ENCODE measurements around the gene USP32. TPM values are rescaled to one million over a fixed set of nuclear protein-coding genes. Genes with fewer than 3 reads are reported as not detected.

USP32 gene
- total and polyA plus RNA-seq, 4 donors = 46.6 to 103 (median 52.1) TPM

DNA sequence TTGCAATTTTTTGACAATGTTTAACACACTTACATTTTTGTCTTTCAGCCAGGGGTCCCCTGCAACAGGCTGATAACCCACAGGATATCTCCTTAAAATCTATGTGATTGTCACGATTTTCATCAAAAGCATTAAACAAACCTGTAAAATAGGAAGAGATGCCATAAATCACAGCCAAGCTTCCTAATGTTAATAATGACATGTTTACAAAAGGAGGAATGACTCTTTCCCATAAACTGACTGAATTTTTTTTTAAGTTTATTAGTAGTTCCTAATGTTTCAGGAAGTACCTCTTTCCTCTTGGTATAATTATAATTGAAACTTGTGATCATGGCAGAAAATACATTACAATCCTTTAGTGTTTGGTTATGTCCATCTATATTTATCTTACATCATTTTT lies 122.5 kb downstream of the USP32 start:
- Histone ChIP-seq H3K27ac (ENCODE audit: low read depth, low read length) (no peak overlapping the region), H3K4me3 (ENCODE audit: low read depth, low read length) (no peak overlapping the region), H3K4me1 (ENCODE audit: control insufficient read depth, insufficient read depth, low read length) (no peaks in the 10 kb centered on the region), H3K36me3 (ENCODE audit: control insufficient read depth, insufficient read depth, low read length) (no peaks in the 10 kb centered on the region), H3K27me3 (ENCODE audit: control insufficient read depth, insufficient read depth, low read length) (no peaks in the 10 kb centered on the region), H3K9me3 (ENCODE audit: control insufficient read depth, insufficient read depth, low read length) (no peaks in the 10 kb centered on the region)
- DNase-seq (ENCODE audit: low read depth in 4 of 6, low spot score in 6 of 6) = no peak
- no CpG with 5 or more reads among the region's 1 CpG for WGBS (ENCODE audit: insufficient coverage)

GRCh38 chr17:60260540-60260939 lies 131.4 kb downstream of the USP32 start:
- no peak overlapping the region for H3K27ac ChIP-seq (ENCODE audit: low read depth, low read length)
- H3K36me3 ChIP-seq (ENCODE audit: control insufficient read depth, insufficient read depth, low read length) = no peaks in the 10 kb centered on the region
- DNase-seq (ENCODE audit: low read depth in 4 of 6, low spot score in 6 of 6) = no peak
- no peaks in the 10 kb centered on the region for H3K4me1 ChIP-seq (ENCODE audit: control insufficient read depth, insufficient read depth, low read length)
- H3K9me3 ChIP-seq (ENCODE audit: control insufficient read depth, insufficient read depth, low read length) = no peaks in the 10 kb centered on the region
- no peaks in the 10 kb centered on the region for H3K27me3 ChIP-seq (ENCODE audit: control insufficient read depth, insufficient read depth, low read length)
- H3K4me3 ChIP-seq (ENCODE audit: low read depth, low read length) = no peak overlapping the region
- WGBS (ENCODE audit: insufficient coverage) = no CpG with 5 or more reads among the region's 1 CpG

DNA sequence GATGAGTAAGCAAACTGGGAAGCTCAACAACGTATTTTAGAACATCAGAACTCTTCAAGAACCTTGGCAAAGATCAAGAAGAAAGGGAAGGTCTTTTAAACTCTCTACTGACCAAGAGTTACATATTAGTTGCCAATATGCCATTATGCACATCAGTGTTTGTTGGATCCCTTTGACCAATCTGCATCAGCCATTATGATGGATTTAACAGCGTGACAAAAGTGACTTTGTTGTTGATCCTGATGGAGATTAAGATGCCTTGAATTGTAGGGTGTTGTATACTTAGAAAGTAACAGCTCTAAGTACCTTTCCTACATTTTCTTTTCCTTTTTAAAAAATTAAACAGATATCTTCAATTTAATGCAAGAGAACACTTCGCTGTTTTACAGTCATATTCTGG lies 133.6 kb downstream of the USP32 start:
- peaks cover 6% of the 10 kb centered on the region for H3K36me3 ChIP-seq (ENCODE audit: control insufficient read depth, insufficient read depth, low read length)
- H3K4me3 ChIP-seq (ENCODE audit: low read depth, low read length) = no peak overlapping the region
- WGBS (ENCODE audit: insufficient coverage) = no CpG with 5 or more reads among the region's 3 CpGs
- H3K4me1 ChIP-seq (ENCODE audit: control insufficient read depth, insufficient read depth, low read length) = no peaks in the 10 kb centered on the region
- H3K9me3 ChIP-seq (ENCODE audit: control insufficient read depth, insufficient read depth, low read length) = no peaks in the 10 kb centered on the region
- no peak overlapping the region for H3K27ac ChIP-seq (ENCODE audit: low read depth, low read length)
- H3K27me3 ChIP-seq (ENCODE audit: control insufficient read depth, insufficient read depth, low read length) = no peaks in the 10 kb centered on the region
- DNase-seq (ENCODE audit: low read depth in 4 of 6, low spot score in 6 of 6) = no peak

DNA sequence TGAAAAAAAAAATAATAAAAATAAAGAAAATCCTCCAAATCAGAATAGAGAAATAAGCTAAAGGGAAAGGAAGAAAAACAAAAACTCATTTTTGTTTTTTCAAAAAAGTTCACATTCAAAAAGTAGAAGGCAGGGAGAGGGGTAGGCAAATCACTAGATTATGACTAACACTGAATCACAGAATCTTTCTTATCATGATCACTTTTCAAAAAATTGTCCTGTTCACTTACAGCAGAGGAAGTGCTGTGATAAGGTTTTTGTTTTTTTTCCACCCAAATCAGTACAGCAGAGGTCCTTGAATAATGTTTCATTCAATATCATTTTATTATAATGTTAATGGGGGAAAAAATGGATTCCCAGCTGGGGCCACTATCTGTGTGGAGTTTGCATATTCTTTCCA lies 135.8 kb downstream of the USP32 start:
- Histone ChIP-seq H3K36me3 (ENCODE audit: control insufficient read depth, insufficient read depth, low read length) (peaks cover 6% of the 10 kb centered on the region), H3K27ac (ENCODE audit: low read depth, low read length) (no peak overlapping the region), H3K4me1 (ENCODE audit: control insufficient read depth, insufficient read depth, low read length) (no peaks in the 10 kb centered on the region), H3K27me3 (ENCODE audit: control insufficient read depth, insufficient read depth, low read length) (no peaks in the 10 kb centered on the region), H3K9me3 (ENCODE audit: control insufficient read depth, insufficient read depth, low read length) (no peaks in the 10 kb centered on the region), H3K4me3 (ENCODE audit: low read depth, low read length) (no peak overlapping the region)
- DNase-seq (ENCODE audit: low read depth in 4 of 6, low spot score in 6 of 6) = no peak

- no peaks in the 10 kb centered on the region for H3K9me3 ChIP-seq (ENCODE audit: control insufficient read depth, insufficient read depth, low read length)
- WGBS (ENCODE audit: insufficient coverage) = no CpG with 5 or more reads among the region's 2 CpGs
- no peak overlapping the region for H3K4me3 ChIP-seq (ENCODE audit: low read depth, low read length)
- H3K4me1 ChIP-seq (ENCODE audit: control insufficient read depth, insufficient read depth, low read length) = no peaks in the 10 kb centered on the region
- H3K27me3 ChIP-seq (ENCODE audit: control insufficient read depth, insufficient read depth, low read length) = no peaks in the 10 kb centered on the region
- no peak overlapping the region for H3K27ac ChIP-seq (ENCODE audit: low read depth, low read length)
- DNase-seq (ENCODE audit: low read depth in 4 of 6, low spot score in 6 of 6) = no peak
- peaks cover 6% of the 10 kb centered on the region for H3K36me3 ChIP-seq (ENCODE audit: control insufficient read depth, insufficient read depth, low read length)
These were observed 138.9 kb downstream of the USP32 start for GRCh38 chr17:60253048-60253447.

DNA sequence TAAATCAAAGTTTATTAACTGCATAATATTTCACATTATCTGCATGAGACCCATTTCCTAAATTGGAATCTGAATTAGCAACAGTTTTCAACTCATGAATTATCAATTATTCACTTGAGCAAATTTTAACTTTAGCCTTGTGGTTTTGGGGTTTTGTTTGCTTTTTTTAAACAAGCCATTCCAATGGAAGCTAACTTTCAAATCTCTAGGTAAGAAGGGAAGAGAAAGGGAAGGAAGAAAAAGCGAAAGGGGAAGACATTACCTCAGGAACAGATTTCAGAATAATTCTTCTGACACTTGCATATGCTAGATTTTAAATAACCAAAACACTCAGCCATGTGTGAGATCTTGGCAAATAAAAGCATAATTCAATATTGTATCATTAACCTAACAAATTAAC lies 139.5 kb downstream of the USP32 start:
- Histone ChIP-seq H3K27ac (ENCODE audit: low read depth, low read length) (no peak overlapping the region), H3K9me3 (ENCODE audit: control insufficient read depth, insufficient read depth, low read length) (no peaks in the 10 kb centered on the region), H3K4me1 (ENCODE audit: control insufficient read depth, insufficient read depth, low read length) (no peaks in the 10 kb centered on the region), H3K27me3 (ENCODE audit: control insufficient read depth, insufficient read depth, low read length) (no peaks in the 10 kb centered on the region), H3K36me3 (ENCODE audit: control insufficient read depth, insufficient read depth, low read length) (peaks cover 6% of the 10 kb centered on the region), H3K4me3 (ENCODE audit: low read depth, low read length) (no peak overlapping the region)
- WGBS (ENCODE audit: insufficient coverage) = no CpG with 5 or more reads among the region's 1 CpG
- DNase-seq (ENCODE audit: low read depth in 4 of 6, low spot score in 6 of 6) = no peak

- Histone ChIP-seq H3K4me1 (ENCODE audit: control insufficient read depth, insufficient read depth, low read length) (no peaks in the 10 kb centered on the region), H3K4me3 (ENCODE audit: low read depth, low read length) (no peak overlapping the region), H3K36me3 (ENCODE audit: control insufficient read depth, insufficient read depth, low read length) (peaks cover 2% of the 10 kb centered on the region), H3K27ac (ENCODE audit: low read depth, low read length) (peak overlapping the region; percentile 44), H3K9me3 (ENCODE audit: control insufficient read depth, insufficient read depth, low read length) (no peaks in the 10 kb centered on the region), H3K27me3 (ENCODE audit: control insufficient read depth, insufficient read depth, low read length) (no peaks in the 10 kb centered on the region)
- no peak for DNase-seq (ENCODE audit: low read depth in 4 of 6, low spot score in 6 of 6)
These were observed 142.6 kb downstream of the USP32 start for GRCh38 chr17:60249290-60249826.

- Histone ChIP-seq H3K36me3 (ENCODE audit: control insufficient read depth, insufficient read depth, low read length) (no peaks in the 10 kb centered on the region), H3K27ac (ENCODE audit: low read depth, low read length) (peak overlapping the region; percentile 44), H3K4me3 (ENCODE audit: low read depth, low read length) (no peak overlapping the region), H3K9me3 (ENCODE audit: control insufficient read depth, insufficient read depth, low read length) (no peaks in the 10 kb centered on the region), H3K4me1 (ENCODE audit: control insufficient read depth, insufficient read depth, low read length) (no peaks in the 10 kb centered on the region), H3K27me3 (ENCODE audit: control insufficient read depth, insufficient read depth, low read length) (no peaks in the 10 kb centered on the region)
- DNase-seq (ENCODE audit: low read depth in 4 of 6, low spot score in 6 of 6) = peak in 1 of 6 donors; percentile 2
- 89% methylated on average over 3 of the region's 5 CpGs for WGBS (ENCODE audit: insufficient coverage)
These were observed 143.2 kb downstream of the USP32 start for GRCh38 chr17:60248618-60249289.

GRCh38 chr17:60247836-60248461 lies 144.0 kb downstream of the USP32 start:
- Histone ChIP-seq H3K4me1 (ENCODE audit: control insufficient read depth, insufficient read depth, low read length) (no peaks in the 10 kb centered on the region), H3K36me3 (ENCODE audit: control insufficient read depth, insufficient read depth, low read length) (no peaks in the 10 kb centered on the region), H3K27me3 (ENCODE audit: control insufficient read depth, insufficient read depth, low read length) (no peaks in the 10 kb centered on the region), H3K27ac (ENCODE audit: low read depth, low read length) (peak overlapping the region; percentile 12), H3K9me3 (ENCODE audit: control insufficient read depth, insufficient read depth, low read length) (no peaks in the 10 kb centered on the region), H3K4me3 (ENCODE audit: low read depth, low read length) (no peak overlapping the region)
- WGBS (ENCODE audit: insufficient coverage) = no CpG with 5 or more reads among the region's 7 CpGs
- DNase-seq (ENCODE audit: low read depth in 4 of 6, low spot score in 6 of 6) = no peak

- no peaks in the 10 kb centered on the region for H3K36me3 ChIP-seq (ENCODE audit: control insufficient read depth, insufficient read depth, low read length)
- no peak for DNase-seq (ENCODE audit: low read depth in 4 of 6, low spot score in 6 of 6)
- H3K4me3 ChIP-seq (ENCODE audit: low read depth, low read length) = no peak overlapping the region
- no peak overlapping the region for H3K27ac ChIP-seq (ENCODE audit: low read depth, low read length)
- H3K27me3 ChIP-seq (ENCODE audit: control insufficient read depth, insufficient read depth, low read length) = no peaks in the 10 kb centered on the region
- 100% methylated on average over 1 of the region's 8 CpGs for WGBS (ENCODE audit: insufficient coverage)
- no peaks in the 10 kb centered on the region for H3K4me1 ChIP-seq (ENCODE audit: control insufficient read depth, insufficient read depth, low read length)
- H3K9me3 ChIP-seq (ENCODE audit: control insufficient read depth, insufficient read depth, low read length) = no peaks in the 10 kb centered on the region
These were observed 147.3 kb downstream of the USP32 start for GRCh38 chr17:60244656-60245055.
